NCI-H1092 treated with DMSO at 0.1 percent for 48 hours (cell line): ENCODE data around the gene HORMAD1.
A peak's percentile ranks its signal among the peaks of the same experiment; 100 is the strongest.
"Not testable (repeated sequence)": the region's sequence is repeated elsewhere in the genome, so short reads cannot be mapped to it uniquely, and the experiment has no call there.

ENCODE experiments used
- DNase-seq: peaks from one replicate; lab custom pipeline; 2025; lab: John Stamatoyannopoulos, UW

HORMAD1 gene

GRCh38 chr1:150696995-150697927 lies 23.4 kb downstream of the HORMAD1 start, which contains the start of gene GOLPH3L:
TSS of gene GOLPH3L (minus strand) at chr1:150697154. CDS start at chr1:150694838, 2,316 bp downstream.
- peak; percentile 100 for DNase-seq

GRCh38 chr1:150696590-150696989 lies 24.1 kb downstream of the HORMAD1 start:
- DNase-seq: no peak

- no peak for DNase-seq
Observed at GRCh38 chr1:150696162-150696561, 24.5 kb downstream of the HORMAD1 start.

- no peak for DNase-seq
Observed at GRCh38 chr1:150695561-150695960, 25.1 kb downstream of the HORMAD1 start.

GRCh38 chr1:150692720-150693119 lies 28.0 kb downstream of the HORMAD1 start:
- no peak for DNase-seq

- DNase-seq: no peak
Observed at GRCh38 chr1:150688763-150689162, 31.9 kb downstream of the HORMAD1 start.

GRCh38 chr1:150686275-150686674 lies 34.4 kb downstream of the HORMAD1 start:
- DNase-seq: no peak

GRCh38 chr1:150683914-150684313 lies 36.8 kb downstream of the HORMAD1 start:
- no peak for DNase-seq

- no peak for DNase-seq
Observed at GRCh38 chr1:150678988-150679387, 41.7 kb downstream of the HORMAD1 start.

- no peak for DNase-seq
Observed at GRCh38 chr1:150674881-150675280, 45.8 kb downstream of the HORMAD1 start.

- no peak for DNase-seq
Observed at GRCh38 chr1:150663321-150663720, 57.4 kb downstream of the HORMAD1 start.

GRCh38 chr1:150662811-150663210 lies 57.9 kb downstream of the HORMAD1 start:
- DNase-seq: no peak

GRCh38 chr1:150661156-150661555 lies 59.5 kb downstream of the HORMAD1 start:
- no peak for DNase-seq

GRCh38 chr1:150660584-150660983 lies 60.1 kb downstream of the HORMAD1 start:
- DNase-seq: no peak

- not testable (repeated sequence) for DNase-seq
Observed at GRCh38 chr1:150657064-150657463, 63.6 kb downstream of the HORMAD1 start.

- DNase-seq: not testable (repeated sequence)
Observed at GRCh38 chr1:150654635-150655034, 66.1 kb downstream of the HORMAD1 start.

- peak; percentile 9 for DNase-seq
Observed at GRCh38 chr1:150650193-150650592, 70.5 kb downstream of the HORMAD1 start.

GRCh38 chr1:150649441-150650075 lies 71.1 kb downstream of the HORMAD1 start:
- DNase-seq: no peak
